ENCODE measurements around the gene BIRC6. TPM values are rescaled to one million over a fixed set of nuclear protein-coding genes. Genes with fewer than 3 reads are reported as not detected.

BIRC6 gene
- total and polyA plus RNA-seq, 2 of the 8 experiments (the other 6 are each of a cell fraction or from before 2014, with no cell fraction given) = 32.5 to 69.5 TPM

GRCh38 chr2:32310577-32310976 lies 46.2 kb upstream of the BIRC6 start:
- Histone ChIP-seq H3K4me1 (replicated peaks in 1 of 4; ENCODE audit: control insufficient read depth in 3 of 4, insufficient read depth in 4 of 4, low read length in 3 of 4) (no peaks in the 10 kb centered on the region), H2BK15ac (ENCODE audit: low read length) (no peak overlapping the region), H4K5ac (ENCODE audit: insufficient read length, low read depth, low read length) (no peak overlapping the region), H3K56ac (replicated peaks; ENCODE audit: insufficient read length, low read depth, low read length) (no peak overlapping the region), H3K23ac (ENCODE audit: insufficient read length) (no peak overlapping the region), H4K8ac (ENCODE audit: extremely low read depth, insufficient read depth, low read length) (no peak overlapping the region), H3K27ac (ENCODE audit: low read depth, low read length) (no peak overlapping the region), H2BK12ac (ENCODE audit: low read depth, low read length) (no peak overlapping the region), H3K18ac (ENCODE audit: extremely low read depth, low read length) (no peak overlapping the region), H3K79me1 (ENCODE audit: low read depth, low read length) (no peaks in the 10 kb centered on the region), H4K20me1 (replicated peaks in 1 of 2; ENCODE audit: control insufficient read depth in 1 of 2, insufficient read depth in 2 of 2, low read length in 2 of 2) (no peaks in the 10 kb centered on the region), H2BK120ac (replicated peaks; ENCODE audit: low read depth, low read length) (no peak overlapping the region), H4K91ac (replicated peaks; ENCODE audit: insufficient read length, low read length) (no peak overlapping the region), H3K9me3 (ENCODE audit: insufficient read depth in 2 of 2, low read depth in 1 of 2, low read length in 1 of 2) (no peaks in the 10 kb centered on the region), H3K79me2 (ENCODE audit: control insufficient read depth in 1 of 2, insufficient read depth in 2 of 2, low read length in 2 of 2) (no peaks in the 10 kb centered on the region), H3K14ac (ENCODE audit: insufficient read length) (no peak overlapping the region), H2BK20ac (ENCODE audit: low read length) (no peak overlapping the region), H2AK5ac (ENCODE audit: low read depth, low read length) (no peak overlapping the region), H3K4ac (replicated peaks; ENCODE audit: insufficient read length, low read depth, low read length) (no peak overlapping the region), H3K4me3 (ENCODE audit: extremely low read depth in 1 of 4, insufficient read depth in 2 of 4, low read depth in 3 of 4, low read length in 4 of 4) (no peak overlapping the region), H3K36me3 (ENCODE audit: control insufficient read depth in 2 of 4, insufficient read depth in 4 of 4, low read length in 3 of 4) (peaks cover 0 to 11% (median 0%) of the 10 kb centered on the region in 4 experiments; a peak in 1 of 8 replicates), H2AFZ (ENCODE audit: low read length) (no peak overlapping the region), H2BK5ac (ENCODE audit: low read depth, low read length) (no peak overlapping the region), H3K23me2 (ENCODE audit: low read depth, low read length) (no peaks in the 10 kb centered on the region), H3K9ac (replicated peaks in 1 of 4; ENCODE audit: extremely low read depth in 1 of 4, low read depth in 3 of 4, low read length in 3 of 4) (no peak overlapping the region), H3K27me3 (replicated peaks in 1 of 4; ENCODE audit: control insufficient read depth in 3 of 4, extremely low read depth in 1 of 4, insufficient read depth in 3 of 4, low read length in 3 of 4) (no peaks in the 10 kb centered on the region), H3K4me2 (ENCODE audit: insufficient read depth in 1 of 2, low read depth in 2 of 2, low read length in 2 of 2) (no peak overlapping the region)
- FAIRE-seq = no peak
- POLR2A ChIA-PET (ENCODE audit: partially characterized antibody) = no interaction called here
- DNase-seq (ENCODE audit: low read depth in 1 of 2, low spot score in 2 of 2) = no peak
- WGBS, 2 experiments (ENCODE audit: extremely low coverage in 1 of 2, insufficient coverage in 1 of 2, insufficient read length in 1 of 2, insufficient replicate concordance in 2 of 2, low coverage in 1 of 2, low lambda C conversion rate in 2 of 2, missing lambda C conversion rate in 1 of 2) = 91% methylated on average over 7 of the region's 7 CpGs; no CpG with 5 or more reads in 1 of the 2 experiments
- CTCF ChIA-PET (ENCODE audit: partially characterized antibody) = interaction anchor here (0.7 kb wide), 1 partner anchor 16 kb away, joined by 3 read pairs; no protein-coding TSS in a partner anchor
- TF ChIP-seq CHD1 (IDR thresholded peaks at IDR 0.05; ENCODE audit: low read depth, low read length) (no peak), USF2 (IDR thresholded peaks at IDR 0.05; ENCODE audit: low read length) (no peak), SIN3A (conservative IDR thresholded peaks at IDR 0.05 in 1 of 2, IDR thresholded peaks at IDR 0.05 in 1 of 2; ENCODE audit: low read depth in 1 of 2, low read length in 2 of 2) (no peak), HDAC6 (IDR thresholded peaks at IDR 0.05; ENCODE audit: low read depth, low read length) (no peak), TEAD4 (IDR thresholded peaks at IDR 0.05; ENCODE audit: low read depth, low read length) (no peak), ATF2 (IDR thresholded peaks at IDR 0.05; ENCODE audit: low read length) (no peak), NANOG (IDR thresholded peaks at IDR 0.05; ENCODE audit: insufficient read depth, low read depth, low read length, poor library complexity, severe bottlenecking) (no peak), MAFK (IDR thresholded peaks at IDR 0.05; ENCODE audit: low read depth, low read length) (no peak), BCL11A (IDR thresholded peaks at IDR 0.05; ENCODE audit: low read depth in 2 of 2, low read length in 2 of 2) (no peak), SRF (IDR thresholded peaks at IDR 0.05; ENCODE audit: low read depth, low read length) (no peak), FOSL1 (IDR thresholded peaks at IDR 0.05; ENCODE audit: insufficient read depth, low read depth, low read length) (no peak)

All from H1 (cell line).